ENCODE measurements around the gene ZNF614.
"Not testable (repeated sequence)": the region's sequence is repeated elsewhere in the genome, so short reads cannot be mapped to it uniquely, and the experiment has no call there.

GRCh38 chr19:52026255-52026990 lies 1.8 kb downstream of the ZNF614 start:
- not testable (repeated sequence) for TF ChIP-seq EZH2 (IDR thresholded peaks at IDR 0.05; ENCODE audit: insufficient read depth, low read length); CTCF (IDR thresholded peaks at IDR 0.05; ENCODE audit: insufficient read depth, low read depth, low read length)
